ES-I3 (cell line): ENCODE results near the gene TRAP1.
"Not testable (repeated sequence)": the region's sequence is repeated elsewhere in the genome, so short reads cannot be mapped to it uniquely, and the experiment has no call there.

Experiments used
- H3K36me3 ChIP-seq: 2 replicates; pipeline ENCODE4 v1.6.1; 2013; ENCODE audit warnings: mild to moderate bottlenecking, low read length, control low read depth, moderate library complexity; ENCODE audit not compliant: insufficient read depth
- H3K4me1 ChIP-seq: 2 replicates; pipeline ENCODE4 v1.6.1; 2013; ENCODE audit warnings: mild to moderate bottlenecking, control low read depth, low read length; ENCODE audit not compliant: insufficient read depth
- H3K9ac ChIP-seq: 2 replicates; pipeline ENCODE4 v1.6.1; 2013; ENCODE audit warnings: low read depth, mild to moderate bottlenecking, low read length, moderate library complexity
- H3K9me3 ChIP-seq: 2 replicates; pipeline ENCODE4 v1.6.1; 2013; ENCODE audit warnings: mild to moderate bottlenecking, low read length, moderate library complexity; ENCODE audit not compliant: control insufficient read depth, insufficient read depth

The TRAP1 gene

GRCh38 chr16:3664187-3664896 is 53.0 kb downstream of the TRAP1 start:
- Histone ChIP-seq H3K9ac (no peak overlapping the region), H3K9me3 (no peaks in the 10 kb centered on the region), H3K4me1 (no peaks in the 10 kb centered on the region), H3K36me3 (peaks cover 35% of the 10 kb centered on the region)

GRCh38 chr16:3662601-3663000 is 54.7 kb downstream of the TRAP1 start:
- Histone ChIP-seq H3K36me3 (peaks cover 34% of the 10 kb centered on the region), H3K9ac (no peak overlapping the region), H3K4me1 (no peaks in the 10 kb centered on the region), H3K9me3 (no peaks in the 10 kb centered on the region)

DNA sequence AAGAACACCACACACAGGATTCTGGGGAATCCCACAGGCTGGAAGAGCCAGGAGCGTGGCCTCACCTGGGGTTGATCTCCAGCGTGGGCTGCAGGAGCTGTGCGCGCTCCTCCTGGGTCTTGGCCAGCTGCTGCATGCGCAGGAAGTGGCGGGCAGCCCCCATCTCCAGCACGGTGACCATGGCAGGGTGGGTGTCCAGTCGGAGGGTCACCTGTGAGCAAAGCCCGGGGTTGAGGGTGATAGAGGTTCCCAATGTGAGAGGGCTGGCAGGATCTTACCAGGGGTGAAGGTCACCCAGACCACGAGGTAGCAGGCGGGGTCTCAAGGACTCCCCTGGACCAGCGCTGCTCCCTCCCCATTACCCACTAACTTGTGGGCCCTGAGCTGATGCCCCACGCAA is 55.4 kb downstream of the TRAP1 start:
- Histone ChIP-seq H3K36me3 (peaks cover 38% of the 10 kb centered on the region), H3K4me1 (no peaks in the 10 kb centered on the region), H3K9ac (no peak overlapping the region), H3K9me3 (no peaks in the 10 kb centered on the region)

DNA sequence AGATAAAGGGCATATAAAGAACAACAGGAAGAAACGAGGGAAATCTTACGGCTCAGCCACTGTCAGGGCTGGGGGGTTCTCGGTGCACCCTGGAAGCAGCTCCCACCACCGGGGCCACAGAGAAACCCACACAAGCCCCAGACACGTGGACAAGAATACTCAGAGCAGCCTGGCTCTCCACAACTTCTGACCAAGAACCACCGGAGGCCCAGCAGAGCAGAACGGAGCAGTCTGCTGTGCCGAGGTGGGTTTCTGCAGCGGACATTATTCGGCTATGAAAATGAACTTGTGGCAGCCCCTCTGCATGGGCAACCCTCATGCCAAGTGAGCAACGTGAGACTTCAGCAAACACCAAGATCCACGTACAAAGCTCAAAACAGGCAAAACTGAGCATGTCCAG is 56.0 kb downstream of the TRAP1 start:
- Histone ChIP-seq H3K9me3 (no peaks in the 10 kb centered on the region), H3K36me3 (peaks cover 38% of the 10 kb centered on the region), H3K9ac (no peak overlapping the region), H3K4me1 (no peaks in the 10 kb centered on the region)

GRCh38 chr16:3659251-3659650 is 58.1 kb downstream of the TRAP1 start:
- H3K36me3 ChIP-seq: peaks cover 29% of the 10 kb centered on the region
- H3K9ac ChIP-seq: no peak overlapping the region
- no peaks in the 10 kb centered on the region for H3K4me1 ChIP-seq
- no peaks in the 10 kb centered on the region for H3K9me3 ChIP-seq

- H3K4me1 ChIP-seq: peaks cover 12% of the 10 kb centered on the region
- H3K36me3 ChIP-seq: peaks cover 27% of the 10 kb centered on the region
- H3K9me3 ChIP-seq: no peaks in the 10 kb centered on the region; the same call in 1 of the 2 replicates
- no peak overlapping the region for H3K9ac ChIP-seq
Observed at GRCh38 chr16:3656491-3657468, 60.5 kb downstream of the TRAP1 start.

GRCh38 chr16:3656160-3656490 is 61.2 kb downstream of the TRAP1 start:
- H3K9ac ChIP-seq, H3K9me3 ChIP-seq: not testable (repeated sequence)
- H3K4me1 ChIP-seq: peaks cover 12% of the 10 kb centered on the region
- H3K36me3 ChIP-seq: peaks cover 20% of the 10 kb centered on the region

DNA sequence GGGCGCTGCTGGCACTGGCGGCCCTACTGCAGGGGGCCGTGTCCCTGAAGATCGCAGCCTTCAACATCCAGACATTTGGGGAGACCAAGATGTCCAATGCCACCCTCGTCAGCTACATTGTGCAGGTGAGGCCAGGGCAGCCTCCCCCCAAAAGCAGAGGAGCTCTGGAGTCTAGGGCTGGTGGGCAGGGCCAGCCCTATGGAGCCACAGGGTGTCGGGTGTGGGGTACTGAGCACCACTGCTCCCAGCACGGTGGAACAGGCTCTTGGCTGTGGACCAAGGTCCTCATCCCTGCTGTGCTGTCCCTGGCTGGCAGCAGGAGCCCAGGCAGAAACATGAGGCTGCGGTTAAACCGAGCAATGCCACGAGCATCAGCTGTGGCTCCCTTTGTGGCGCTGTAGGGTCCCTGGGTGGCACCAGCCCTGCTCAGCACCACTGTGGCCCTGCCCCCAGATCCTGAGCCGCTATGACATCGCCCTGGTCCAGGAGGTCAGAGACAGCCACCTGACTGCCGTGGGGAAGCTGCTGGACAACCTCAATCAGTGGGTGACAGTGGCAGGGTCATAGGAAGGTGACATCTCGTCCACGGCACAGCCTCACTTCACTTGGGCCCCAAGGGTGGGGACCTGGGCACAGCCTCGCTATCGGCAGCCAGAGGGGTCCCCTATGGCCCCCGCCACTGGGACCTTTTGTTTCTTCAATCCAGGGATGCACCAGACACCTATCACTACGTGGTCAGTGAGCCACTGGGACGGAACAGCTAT is 61.7 kb downstream of the TRAP1 start:
- Histone ChIP-seq H3K9me3 (no peaks in the 10 kb centered on the region; the same call in 1 of the 2 replicates), H3K36me3 (peaks cover 19% of the 10 kb centered on the region), H3K9ac (no peak overlapping the region), H3K4me1 (peaks cover 12% of the 10 kb centered on the region)

- peaks cover 12% of the 10 kb centered on the region for H3K4me1 ChIP-seq
- no peaks in the 10 kb centered on the region; the same call in 1 of the 2 replicates for H3K9me3 ChIP-seq
- peaks cover 15% of the 10 kb centered on the region for H3K36me3 ChIP-seq
- no peak overlapping the region for H3K9ac ChIP-seq
Observed at GRCh38 chr16:3655030-3655395, 62.3 kb downstream of the TRAP1 start.

GRCh38 chr16:3654249-3654991 is 62.9 kb downstream of the TRAP1 start, which contains the start of gene DNASE1:
Gene DNASE1, plus strand, starts transcription at chr16:3654691. Its CDS starts 683 bp downstream, at chr16:3655374.
- Histone ChIP-seq H3K4me1 (peaks cover 12% of the 10 kb centered on the region), H3K9ac (no peak within 1 kb of the TSS), H3K36me3 (peaks cover 13% of the 10 kb centered on the region)

DNA sequence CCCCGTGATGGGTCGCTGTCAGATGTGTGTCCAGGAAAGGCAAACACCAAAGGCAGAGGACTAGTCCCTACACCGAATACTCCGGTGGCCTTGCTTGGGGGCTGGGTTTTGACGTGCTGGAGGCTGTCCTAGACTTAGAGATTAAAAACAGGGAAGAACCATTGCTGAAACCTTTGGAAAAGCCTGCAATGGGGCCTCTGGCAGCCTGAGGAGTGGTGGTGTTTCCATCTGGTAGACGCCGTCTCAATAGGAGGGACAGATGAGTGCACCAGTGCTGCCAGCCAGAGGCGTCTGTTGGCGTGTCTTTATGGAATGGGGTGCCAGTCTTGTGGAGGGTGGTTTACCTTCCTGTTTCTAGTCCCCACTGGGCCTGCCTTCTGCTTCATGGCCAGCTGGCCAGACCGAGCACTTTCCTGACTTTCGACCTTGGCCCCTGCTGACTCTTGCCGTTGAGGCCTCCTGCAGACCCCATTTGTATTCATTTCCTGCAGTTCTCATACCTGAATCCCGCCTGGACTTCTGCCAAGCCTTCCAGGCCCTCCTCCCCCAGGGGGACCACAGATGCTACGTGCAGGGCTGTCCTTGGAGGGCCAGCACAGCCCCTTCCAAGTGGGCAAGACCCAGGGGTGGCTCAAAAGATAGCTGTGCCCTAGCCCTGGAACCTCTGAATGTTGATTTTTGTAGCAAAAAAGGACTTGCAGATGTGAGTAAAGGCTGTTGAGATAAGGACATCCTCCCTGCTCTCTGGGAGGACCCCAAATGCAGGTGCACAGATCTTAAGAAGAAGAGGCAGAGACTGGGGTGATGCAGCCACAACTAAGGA is 64.7 kb downstream of the TRAP1 start:
- H3K9ac ChIP-seq: no peak overlapping the region
- peaks cover 4% of the 10 kb centered on the region; the same call in 1 of the 2 replicates for H3K36me3 ChIP-seq
- H3K4me1 ChIP-seq: peaks cover 12% of the 10 kb centered on the region
- H3K9me3 ChIP-seq: no peaks in the 10 kb centered on the region; the same call in 1 of the 2 replicates

More at GRCh38 chr16:3654249-3654991, 62.9 kb downstream of the TRAP1 start, which contains the start of gene DNASE1:
- H3K9me3 ChIP-seq: no peaks in the 10 kb centered on the region; the same call in 1 of the 2 replicates

DNA sequence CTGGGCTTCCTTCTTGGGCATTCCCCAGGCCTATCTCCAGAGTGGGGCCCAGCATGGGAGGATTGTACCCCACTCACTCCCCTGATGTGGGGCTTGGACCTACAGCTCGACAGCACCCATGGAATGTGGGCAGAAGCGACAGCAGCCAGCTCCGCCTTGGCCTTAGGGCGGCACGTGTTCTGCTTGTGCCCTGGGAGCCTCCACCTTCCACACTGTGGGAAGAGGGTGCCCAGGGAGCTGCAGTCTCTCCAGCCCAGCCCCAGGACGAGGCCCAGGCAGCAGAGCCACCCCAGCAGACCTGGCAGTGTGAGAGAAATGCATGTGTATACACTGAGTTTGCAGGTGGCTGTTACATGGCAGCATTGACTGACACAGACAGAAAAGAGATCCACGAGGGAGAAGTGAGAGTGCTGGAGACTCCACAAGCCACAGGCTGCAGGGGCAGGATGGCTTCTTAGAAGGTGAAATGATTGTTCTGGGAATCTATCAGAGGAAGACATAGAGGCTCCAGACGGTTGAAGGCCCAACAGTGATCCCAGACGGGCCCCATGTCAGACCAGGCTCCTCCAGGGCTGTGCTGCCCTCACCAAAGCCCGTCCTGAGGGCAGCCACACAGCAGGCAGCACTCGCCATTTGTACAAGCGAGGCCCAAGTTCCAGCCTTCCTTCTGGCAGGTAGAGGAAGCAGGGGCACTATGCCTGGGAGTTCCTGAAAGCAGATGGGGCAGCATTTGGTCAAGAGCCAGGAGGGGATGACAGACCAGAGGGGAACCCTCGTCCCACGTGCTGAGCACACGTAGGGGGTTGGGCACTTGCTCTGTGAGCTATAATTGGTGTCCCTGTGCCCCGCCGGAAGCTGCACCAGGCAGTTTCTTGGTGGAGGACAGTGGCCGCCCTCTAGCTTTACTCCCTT is 65.6 kb downstream of the TRAP1 start:
- Histone ChIP-seq H3K9ac (no peak overlapping the region), H3K36me3 (no peaks in the 10 kb centered on the region; the same call in 1 of the 2 replicates), H3K9me3 (no peaks in the 10 kb centered on the region; the same call in 1 of the 2 replicates), H3K4me1 (peaks cover 12% of the 10 kb centered on the region)
